ENCODE results near the gene ETV5.
"Not testable (repeated sequence)": the region's sequence is repeated elsewhere in the genome, so short reads cannot be mapped to it uniquely, and the experiment has no call there.

The ETV5 gene

DNA sequence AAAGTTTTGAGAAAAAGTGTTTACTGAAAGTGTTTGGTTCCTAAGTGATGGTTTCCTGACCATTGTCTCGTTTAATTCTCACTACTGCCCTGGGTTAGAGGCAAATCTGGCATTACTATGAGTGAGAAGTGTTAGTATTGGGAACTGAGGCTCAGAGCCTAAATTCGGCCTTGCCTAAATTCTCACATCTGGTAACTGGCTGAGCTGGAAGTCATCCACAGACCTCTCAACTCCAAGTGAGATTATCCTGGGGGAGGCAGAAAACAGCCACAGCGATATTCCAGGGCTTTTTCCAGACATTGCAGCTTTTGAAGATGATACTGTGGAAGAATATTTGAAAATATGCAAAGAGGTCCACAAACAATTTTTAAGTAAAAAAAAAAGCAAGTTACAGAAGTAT lies 86.0 kb downstream of the ETV5 start:
- DNase-seq (ENCODE audit: low read depth): no peak

DNA sequence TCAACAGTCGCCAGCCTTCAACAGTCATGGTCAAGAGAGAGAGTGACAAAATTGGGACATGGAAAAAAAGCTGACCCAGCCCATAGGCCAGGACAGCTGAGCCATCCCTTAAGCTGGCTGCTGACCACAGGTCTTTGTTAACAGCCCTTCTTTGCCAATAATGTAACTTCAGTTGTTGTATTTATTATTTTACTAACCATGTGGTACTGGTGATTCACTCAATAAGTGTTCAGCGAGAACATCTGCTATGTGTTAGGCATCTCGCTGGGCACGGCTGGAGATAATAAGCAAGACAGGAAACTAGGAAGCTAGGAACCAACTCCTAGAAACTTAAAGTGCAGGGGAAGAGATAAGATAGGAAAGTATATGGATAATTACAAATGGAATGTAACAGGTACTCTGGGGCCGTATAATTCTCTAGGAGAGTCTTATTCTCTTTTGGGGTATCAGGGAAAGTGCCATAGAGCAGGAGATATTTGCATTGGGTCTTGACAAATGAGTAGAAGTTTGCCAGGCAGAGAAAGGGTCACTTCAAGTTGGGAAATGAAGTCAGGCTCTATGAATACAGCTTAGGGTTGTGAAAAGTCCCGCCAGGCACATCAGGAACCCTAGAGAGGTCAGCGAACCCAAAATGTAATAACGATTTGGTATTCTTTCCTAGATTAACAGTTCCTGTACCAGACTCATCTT lies 87.1 kb downstream of the ETV5 start:
- DNase-seq (ENCODE audit: low read depth): no peak

DNA sequence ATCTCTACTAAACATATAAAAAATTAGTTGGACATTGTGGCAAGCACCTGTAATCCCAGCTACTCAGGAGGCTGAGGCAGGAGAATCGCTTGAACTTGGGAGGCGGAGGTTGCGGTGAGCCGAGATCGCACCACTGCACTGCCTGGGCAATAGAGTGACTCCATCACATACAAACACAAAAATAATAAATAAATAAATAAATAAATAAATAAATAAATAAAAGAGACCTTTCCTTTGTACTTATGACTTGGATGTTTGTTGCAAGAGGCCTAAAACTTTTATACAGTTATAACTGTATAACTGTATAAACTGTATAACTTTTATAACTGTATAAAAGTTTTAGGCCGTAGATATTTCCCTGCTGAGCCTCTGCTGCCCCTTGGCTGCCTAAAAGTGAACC lies 87.6 kb downstream of the ETV5 start:
- not testable (repeated sequence) for DNase-seq (ENCODE audit: low read depth)

DNA sequence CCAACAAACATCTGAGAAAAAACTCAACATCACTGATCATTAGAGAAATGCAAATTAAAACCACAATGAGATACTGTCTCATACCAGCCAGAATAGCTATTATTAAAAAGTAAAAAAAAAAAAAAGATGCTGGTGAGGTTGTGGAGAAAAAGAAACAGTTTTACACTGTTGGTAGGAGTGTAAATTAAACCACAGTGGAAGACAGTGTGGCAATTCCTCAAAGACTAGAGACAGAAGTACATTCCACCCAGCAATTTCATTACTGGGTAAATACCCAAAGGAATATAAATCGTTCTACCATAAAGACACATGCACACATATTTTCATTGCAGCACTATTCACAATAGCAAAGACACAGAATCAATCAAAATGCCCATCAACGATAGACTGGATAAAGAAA lies 89.6 kb downstream of the ETV5 start:
- DNase-seq (ENCODE audit: low read depth): not testable (repeated sequence)

DNA sequence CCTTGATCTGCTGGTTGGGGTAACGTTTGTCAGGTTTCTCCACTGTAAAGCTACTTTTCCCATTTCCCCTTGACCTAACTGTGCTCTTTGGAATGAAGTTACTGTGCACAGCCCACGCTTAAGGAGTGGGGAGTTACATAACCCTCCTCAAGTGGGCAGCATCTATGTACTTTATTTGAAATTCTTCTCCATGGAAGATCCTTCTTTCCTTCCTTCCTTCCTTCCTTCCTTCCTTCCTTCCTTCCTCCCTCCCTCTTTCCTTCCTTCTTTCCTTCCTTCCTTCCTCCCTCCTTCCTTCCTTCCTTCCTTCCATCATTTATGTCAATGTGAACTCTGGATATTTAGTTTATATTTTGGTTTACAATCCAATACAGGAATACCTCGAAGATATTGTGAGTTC lies 94.0 kb downstream of the ETV5 start:
- DNase-seq (ENCODE audit: low read depth): no peak

- DNase-seq (ENCODE audit: low read depth): no peak
These were observed 95.6 kb downstream of the ETV5 start for GRCh38 chr3:186013312-186013711.

DNA sequence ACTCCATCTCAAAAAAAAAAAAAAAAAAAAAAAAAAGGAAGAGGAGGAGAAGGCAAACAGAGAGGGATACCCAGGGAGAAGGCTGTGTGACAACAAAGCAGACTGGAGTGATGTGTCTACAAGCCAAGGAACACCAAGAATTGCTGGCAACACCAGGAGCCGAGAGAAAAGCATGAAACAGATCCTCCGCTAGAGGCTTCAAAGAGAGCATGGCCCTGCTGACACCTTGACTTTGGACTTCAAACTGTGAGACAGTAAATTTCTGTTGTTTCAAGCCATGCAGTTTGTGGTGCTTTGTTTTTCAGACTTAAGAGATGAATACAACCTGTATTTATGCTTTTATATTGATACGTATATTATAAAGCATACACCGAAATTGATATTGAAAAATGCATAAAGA lies 96.8 kb downstream of the ETV5 start:
- DNase-seq (ENCODE audit: low read depth): no peak

- no peak for DNase-seq (ENCODE audit: low read depth)
These were observed 104.2 kb downstream of the ETV5 start for GRCh38 chr3:186004671-186005070.

DNA sequence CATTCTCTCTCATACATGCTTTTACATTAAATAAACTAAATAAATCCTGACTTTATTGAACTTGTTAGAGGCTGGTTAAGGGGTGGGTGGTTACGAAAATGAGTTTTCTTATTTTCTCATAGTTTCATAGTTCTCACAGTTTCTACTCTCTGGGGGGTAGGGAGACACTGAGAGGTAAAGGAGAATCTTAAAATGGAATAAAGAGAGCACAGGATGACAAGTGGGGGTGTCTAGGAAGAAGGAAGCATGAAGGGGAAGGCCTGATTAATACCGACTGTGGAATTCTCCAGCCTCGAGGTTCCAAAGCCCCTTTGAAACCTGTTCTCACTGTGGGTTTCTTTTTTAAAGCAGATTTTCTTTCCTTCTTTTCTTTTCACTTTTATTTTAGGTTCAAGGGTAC lies 104.7 kb downstream of the ETV5 start:
- DNase-seq (ENCODE audit: low read depth): no peak

- DNase-seq (ENCODE audit: low read depth): no peak
These were observed 105.3 kb downstream of the ETV5 start for GRCh38 chr3:186003610-186004009.

DNA sequence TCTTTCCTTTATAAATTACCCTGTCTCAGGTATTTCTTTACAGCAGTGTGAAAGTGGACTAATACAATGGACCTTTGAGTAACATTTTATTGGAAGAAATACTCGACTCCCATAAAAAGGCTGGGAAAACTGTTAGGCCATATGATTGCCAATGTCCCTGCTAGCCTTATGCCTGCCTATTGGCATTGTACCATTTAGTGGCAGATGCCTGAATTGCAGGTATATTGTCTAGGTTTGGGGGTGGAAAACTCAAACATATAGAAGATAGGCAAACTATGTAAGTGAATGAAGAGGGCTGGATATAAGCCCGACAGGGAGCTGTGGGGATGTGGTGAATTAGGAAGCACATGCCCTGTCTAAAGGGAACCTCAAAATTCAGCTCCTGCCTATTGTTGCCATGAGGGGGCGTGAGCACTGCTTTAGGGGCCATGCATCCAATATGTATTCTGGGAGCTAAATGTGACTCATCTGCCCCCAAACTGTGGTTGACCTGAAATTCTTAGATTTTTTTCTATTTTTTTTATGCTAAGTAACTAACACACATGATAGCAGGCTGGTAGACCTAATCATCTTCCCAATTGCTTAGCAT lies 105.9 kb downstream of the ETV5 start:
- DNase-seq (ENCODE audit: low read depth): no peak

- DNase-seq (ENCODE audit: low read depth): no peak
These were observed 107.0 kb downstream of the ETV5 start for GRCh38 chr3:186001842-186002241.

- DNase-seq (ENCODE audit: low read depth): no peak
These were observed 109.7 kb downstream of the ETV5 start for GRCh38 chr3:185999221-185999620.

DNA sequence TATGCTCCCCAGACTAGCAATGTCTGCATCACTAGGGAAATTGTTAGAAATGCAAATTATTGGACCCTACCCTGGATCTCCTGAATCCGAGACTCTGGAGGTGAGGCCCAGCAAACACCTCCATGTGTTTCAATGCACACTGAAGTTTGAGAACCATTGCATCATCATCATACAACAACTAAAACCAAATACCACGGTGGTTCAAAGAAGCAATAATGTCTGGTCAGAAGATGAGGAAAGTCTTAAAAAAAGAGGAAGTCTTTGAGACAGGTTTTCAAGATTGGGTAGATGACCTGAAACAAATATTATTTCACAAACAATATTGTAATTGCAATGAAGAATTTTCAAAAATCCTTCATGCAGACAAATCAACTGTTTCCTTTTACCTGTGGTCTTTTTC lies 110.8 kb downstream of the ETV5 start:
- no peak for DNase-seq (ENCODE audit: low read depth)

DNA sequence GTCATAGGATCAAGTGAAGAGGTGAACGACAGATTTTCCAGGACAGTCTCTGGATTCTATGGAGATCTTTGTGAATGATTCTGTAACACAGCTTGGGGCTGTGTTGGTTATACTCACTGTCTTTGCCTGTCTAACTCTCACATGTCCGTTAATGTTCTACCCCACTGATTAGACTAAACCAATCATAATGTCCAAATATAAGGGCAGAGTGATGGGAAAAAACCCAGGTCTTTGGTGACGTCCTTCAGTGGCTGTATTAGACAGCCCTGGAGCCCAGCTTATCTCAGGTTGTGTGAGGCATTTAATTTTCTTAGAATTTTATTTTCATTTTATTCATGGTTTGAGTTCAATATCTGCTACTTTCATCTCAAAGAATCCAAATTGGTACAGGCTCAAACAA lies 111.8 kb downstream of the ETV5 start:
- DNase-seq (ENCODE audit: low read depth): no peak

Data from stimulated activated CD8-positive, alpha-beta memory T cell treated with anti-CD3 and anti-CD28 coated beads, Interleukin-15, amount 100 ng/mL, for 1 hour (primary cell).